Liver (tissue), 9 donors: Measurements from ENCODE around the gene SP7. TPM values are rescaled to one million over a fixed set of nuclear protein-coding genes. Genes with fewer than 3 reads are reported as not detected.

ENCODE experiments used
- DNase-seq: peaks from one replicate; pipeline ENCODE4 v3.0.0-alpha.2; 2017; ENCODE audit warnings: low spot score
- H3K27ac ChIP-seq, 2 donors: one replicate each; pipeline ENCODE4 v1.7.0; 2013; ENCODE audit warnings: inconsistent platforms in 2 of 2, low read length in 2 of 2, control low read depth in 1 of 2, low read depth in 1 of 2, mild to moderate bottlenecking in 1 of 2
- H3K27me3 ChIP-seq, 4 donors: one replicate each; pipeline versions ENCODE4 v1.6.1 to v1.7.0; 2013; ENCODE audit warnings: low read length in 3 of 4, inconsistent platforms in 1 of 4, mild to moderate bottlenecking in 1 of 4, moderate library complexity in 1 of 4; ENCODE audit not compliant: control insufficient read depth in 4 of 4, insufficient read depth in 4 of 4
- H3K36me3 ChIP-seq, 4 donors: one replicate each; pipeline versions ENCODE4 v1.6.1 to v1.7.0; 2013; ENCODE audit warnings: low read length in 3 of 4, mild to moderate bottlenecking in 3 of 4, low read depth in 1 of 4, moderate library complexity in 1 of 4; ENCODE audit not compliant: control insufficient read depth in 4 of 4, insufficient read depth in 3 of 4
- H3K4me1 ChIP-seq, 4 donors: one replicate each; pipeline versions ENCODE4 v1.6.1 to v1.7.0; 2013; ENCODE audit warnings: low read length in 3 of 4, mild to moderate bottlenecking in 3 of 4, moderate library complexity in 1 of 4; ENCODE audit not compliant: control insufficient read depth in 4 of 4, insufficient read depth in 4 of 4
- H3K4me3 ChIP-seq, 3 donors: one replicate each; pipeline versions ENCODE4 v1.6.1 to v1.7.0; 2013; ENCODE audit warnings: low read length in 3 of 3, control low read depth in 1 of 3, low read depth in 1 of 3, mild to moderate bottlenecking in 1 of 3
- H3K9ac ChIP-seq, 2 donors: one replicate each; pipeline ENCODE4 v1.7.0; 2013; ENCODE audit warnings: low read length in 2 of 2, mild to moderate bottlenecking in 2 of 2, moderate library complexity in 2 of 2, control low read depth in 1 of 2, low read depth in 1 of 2
- H3K9me3 ChIP-seq, 4 donors: one replicate each; pipeline versions ENCODE4 v1.6.1 to v1.7.0; 2013; ENCODE audit warnings: low read length in 3 of 4; ENCODE audit not compliant: control insufficient read depth in 4 of 4
- ATF3 ChIP-seq: IDR thresholded peaks from 2 replicates; pipeline ENCODE4 v1.6.1; 2016; ENCODE audit warnings: antibody characterized with exemption
- CTCF ChIP-seq: fragments of 150-350 bp; IDR thresholded peaks from 2 replicates; pipeline ENCODE4 v1.5.1; 2017; ENCODE audit warnings: improper control_type of control experiment, low read depth, low read length; ENCODE audit not compliant: missing input control
- EGR1 ChIP-seq, 2 donors: IDR thresholded peaks; 2 replicates each; pipeline ENCODE4 v1.6.1; 2016 to 2018; ENCODE audit warnings: antibody characterized with exemption in 2 of 2, low read depth in 2 of 2
- FOXA1 ChIP-seq: IDR thresholded peaks from 2 replicates; pipeline ENCODE4 v1.6.1; 2016; ENCODE audit warnings: antibody characterized with exemption
- FOXA2 ChIP-seq: IDR thresholded peaks from 2 replicates; pipeline ENCODE4 v1.6.1; 2016; ENCODE audit warnings: antibody characterized with exemption
- GABPA ChIP-seq, 2 donors: IDR thresholded peaks in 1 of 2; conservative IDR thresholded peaks in 1 of 2; 2 replicates each; pipeline ENCODE4 v1.6.1; 2016; ENCODE audit warnings: antibody characterized with exemption in 2 of 2, mild to moderate bottlenecking in 1 of 2, moderate library complexity in 1 of 2
- HNF4A ChIP-seq, 2 donors: conservative IDR thresholded peaks; 2 replicates each; pipeline ENCODE4 v1.6.1; 2016; ENCODE audit warnings: antibody characterized with exemption in 2 of 2, mild to moderate bottlenecking in 2 of 2
- HNF4G ChIP-seq: IDR thresholded peaks from 2 replicates; pipeline ENCODE4 v1.6.1; 2016; ENCODE audit warnings: antibody characterized with exemption
- JUND ChIP-seq, 2 donors: IDR thresholded peaks; 2 replicates each; pipeline ENCODE4 v1.6.1; 2016; ENCODE audit warnings: antibody characterized with exemption in 2 of 2
- MAX ChIP-seq: IDR thresholded peaks from 2 replicates; pipeline ENCODE4 v1.6.1; 2016; ENCODE audit warnings: antibody characterized with exemption
- NR2F2 ChIP-seq: IDR thresholded peaks from 2 replicates; pipeline ENCODE4 v1.6.1; 2016; ENCODE audit warnings: antibody characterized with exemption
- RAD21 ChIP-seq, 2 donors: IDR thresholded peaks; 2 replicates each; pipeline ENCODE4 v1.6.1; 2016; ENCODE audit warnings: antibody characterized with exemption in 2 of 2, mild to moderate bottlenecking in 2 of 2
- REST ChIP-seq: IDR thresholded peaks from 2 replicates; pipeline ENCODE4 v1.6.1; 2016; ENCODE audit warnings: antibody characterized with exemption, mild to moderate bottlenecking
- RXRA ChIP-seq, 2 donors: IDR thresholded peaks; 2 replicates each; pipeline ENCODE4 v1.6.1; 2017 to 2018; ENCODE audit warnings: antibody characterized with exemption in 2 of 2, mild to moderate bottlenecking in 1 of 2
- SP1 ChIP-seq: IDR thresholded peaks from 2 replicates; pipeline ENCODE4 v1.6.1; 2018; ENCODE audit warnings: antibody characterized with exemption, mild to moderate bottlenecking
- TAF1 ChIP-seq: conservative IDR thresholded peaks from 2 replicates; pipeline ENCODE4 v1.6.1; 2016; ENCODE audit warnings: antibody characterized with exemption, mild to moderate bottlenecking
- YY1 ChIP-seq: IDR thresholded peaks from 2 replicates; pipeline ENCODE4 v1.6.1; 2016; ENCODE audit warnings: antibody characterized with exemption, mild to moderate bottlenecking
- ZBTB33 ChIP-seq: IDR thresholded peaks from 2 replicates; pipeline ENCODE4 v1.6.1; 2016; ENCODE audit warnings: antibody characterized with exemption
- WGBS: extraction: QIAGEN DNeasy Blood & Tissue Kit; methylation state at CpG from one replicate; pipeline ENCODE4 v1.1.7; 2013; 5-methylcytosine and 5-hydroxymethylcytosine counted together
- polyA plus RNA-seq, 2 donors: library from polyadenylated mRNA; stranded (reverse) in 1 of 2; unstranded in 1 of 2; fragments of 200-250 nt in 1 of 2; fragments of >200 nt in 1 of 2; fragmentation: Nextera tagmentation in 1 of 2; extraction: Ambion mirVana in 1 of 2; gene quantifications; one replicate each; pipeline versions ENCODE4 v1.2.1 to v1.2.3, GENCODE V29; 2013 to 2015
- total RNA-seq, 2 donors: library from RNA; depleted of rRNA; stranded (reverse); fragments of >200 nt; gene quantifications; one replicate each; pipeline ENCODE4 v1.2.3, GENCODE V29; 2014
- donor health status: healthy.
- donor health status: healthy.
- donor health status: healthy.
- donor health status: healthy.
- donor health status: healthy.

SP7 gene
- total and polyA plus RNA-seq, 4 donors: not detected

- under 1% methylated on average over 69 of the region's 69 CpGs for WGBS
- Histone ChIP-seq H3K27me3 (no peaks in the 10 kb centered on the region), H3K27ac (peak overlapping the region; percentile 81 to 94), H3K4me3 (peak overlapping the region; percentile 56 to 73 (median 61)), H3K4me1 (peaks cover 3 to 37% (median 26%) of the 10 kb centered on the region in 4 donors), H3K9me3 (no peaks in the 10 kb centered on the region), H3K36me3 (no peaks in the 10 kb centered on the region), H3K9ac (peak overlapping the region; percentile 65 to 66)
- DNase-seq: peak; percentile 90
- TF ChIP-seq CTCF (peak; percentile 65), MAX (no peak), HNF4A (conservative IDR thresholded peaks at IDR 0.05) (peak; percentile 58 to 75), REST (peak; percentile 45), EGR1 (IDR thresholded peaks at IDR 0.05; ENCODE audit: low read depth in 2 of 2) (no peak), FOXA1 (no peak), GABPA (IDR thresholded peaks at IDR 0.05 in 1 of 2, conservative IDR thresholded peaks at IDR 0.05 in 1 of 2) (peak in 1 of 2 donors; percentile 62), RXRA (IDR thresholded peaks at IDR 0.05) (peak in 1 of 2 donors; percentile 47), HNF4G (peak; percentile 23), FOXA2 (no peak), YY1 (peak; percentile 84), NR2F2 (peak; percentile 49), JUND (IDR thresholded peaks at IDR 0.05) (no peak), ATF3 (peak; percentile 24), RAD21 (IDR thresholded peaks at IDR 0.05) (peak; percentile 80 to 83), TAF1 (no peak), ZBTB33 (no peak), SP1 (peak; percentile 94)
Observed at GRCh38 chr12:53324779-53325510, 11.2 kb downstream of the SP7 start.
